Activated CD4-positive, alpha-beta T cell treated with anti-CD3 and anti-CD28 coated beads for 36 hours (primary cell): ENCODE data around the gene CCNA2. TPM values are rescaled to one million over a fixed set of nuclear protein-coding genes. Genes with fewer than 3 reads are reported as not detected.

Source experiments
- ATAC-seq: fragments of 200-7000 bp; cut with Tn5 transposase; one replicate; pipeline ENCODE4 v1.10.0; 2021; ENCODE audit warnings: mild to moderate bottlenecking, moderate library complexity
- CTCF ChIA-PET: fragments of 350-600 bp; sonication (Branson Sonifier 250); formaldehyde crosslinking; loops from one replicate; lab custom pipeline; 2021; ENCODE audit warnings: antibody characterized with exemption; lab: Charles Lee
- POLR2A ChIA-PET: fragments of 350-600 bp; sonication (Branson Sonifier 250); formaldehyde crosslinking; loops from one replicate; lab custom pipeline; 2021; ENCODE audit warnings: antibody characterized with exemption, inconsistent platforms; lab: Charles Lee
- DNase-seq: peaks from one replicate; pipeline ENCODE4 v3.0.0-alpha.2; 2020
- H3K27ac Mint-ChIP-seq: one replicate; pipeline ENCODE4 v1.8.0; 2021; ENCODE audit warnings: mixed read lengths
- H3K27me3 Mint-ChIP-seq: one replicate; pipeline ENCODE4 v1.8.0; 2021; ENCODE audit warnings: mixed read lengths
- H3K36me3 Mint-ChIP-seq: one replicate; pipeline ENCODE4 v1.8.0; 2021; ENCODE audit warnings: low read depth, mixed read lengths
- H3K4me1 Mint-ChIP-seq: one replicate; pipeline ENCODE4 v1.8.0; 2021; ENCODE audit warnings: mixed read lengths
- H3K4me3 Mint-ChIP-seq: one replicate; pipeline ENCODE4 v1.8.0; 2021; ENCODE audit warnings: mild to moderate bottlenecking, moderate library complexity, mixed read lengths
- H3K9me3 Mint-ChIP-seq: one replicate; pipeline ENCODE4 v1.8.0; 2021; ENCODE audit warnings: low read depth, mixed read lengths
- intact Hi-C, 2 experiments: fragments of 100-400 bp; cut with DNase I in 1 of 2; cut with micrococcal nuclease in 1 of 2; formaldehyde crosslinking; loops; one replicate each; pipeline versions ENCODE4 v1.14.2 to v1.15.1; 2022 to 2024; cut with DNase I, micrococcal nuclease
- total RNA-seq, 2 experiments: library from RNA; stranded (reverse); gene quantifications; one replicate each; pipeline ENCODE4 v1.2.3, GENCODE V29; 2021

Gene CCNA2
- total RNA-seq, 2 experiments from 2014 or later, result 113 to 118 TPM

DNA sequence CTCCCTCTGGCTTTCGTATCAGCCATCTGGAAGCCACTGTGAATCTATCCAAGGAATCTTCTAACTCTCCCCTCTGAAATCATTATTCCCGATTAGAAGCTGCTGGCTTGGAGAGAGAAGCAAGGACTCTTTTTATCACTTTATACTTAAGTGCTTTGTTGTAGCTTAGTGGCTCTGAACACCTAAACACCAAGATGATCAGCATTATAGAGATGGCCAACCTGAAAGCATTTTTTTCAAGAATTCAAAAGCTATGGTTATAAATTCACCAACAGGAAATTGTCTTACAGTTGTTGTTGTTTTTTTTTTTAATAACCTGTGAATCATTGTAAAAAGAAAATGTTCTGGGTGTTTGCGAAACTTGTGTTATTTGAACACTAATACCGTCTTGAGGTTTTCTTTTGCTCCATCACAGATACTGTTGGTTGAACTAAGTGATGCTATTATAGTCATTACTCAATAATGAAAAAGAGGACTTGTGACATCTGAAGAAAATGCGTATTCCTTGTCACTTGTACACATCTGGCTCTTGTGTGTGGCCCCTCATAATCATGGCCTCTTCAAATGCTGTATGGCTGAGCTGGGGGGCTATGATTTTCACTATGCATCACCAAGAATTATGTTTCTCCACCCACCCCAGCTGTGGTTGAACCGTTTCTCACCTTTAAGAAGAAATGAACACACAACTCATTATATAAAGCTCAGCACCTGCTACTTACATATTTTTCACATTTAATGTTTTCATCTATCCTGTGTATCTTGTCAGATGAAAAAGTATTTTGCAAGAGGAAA, 46.9 kb downstream of the CCNA2 start:
- Mint-ChIP-seq H3K36me3 (no peaks in the 10 kb centered on the region), H3K4me1 (no peaks in the 10 kb centered on the region), H3K27me3 (peaks cover 14% of the 10 kb centered on the region), H3K9me3 (no peaks in the 10 kb centered on the region), H3K4me3 (no peak overlapping the region), H3K27ac (no peak overlapping the region)
- DNase-seq, result no peak
- intact Hi-C loops, result no loop called here
- ChIA-PET CTCF (interaction anchor here (0.6 to 1.8 kb wide), 4 partner anchors 13 to 1432 kb away, joined by 3 to 5 read pairs (median 3); no protein-coding TSS in a partner anchor), POLR2A (no interaction called here)
- no peak for ATAC-seq

DNA sequence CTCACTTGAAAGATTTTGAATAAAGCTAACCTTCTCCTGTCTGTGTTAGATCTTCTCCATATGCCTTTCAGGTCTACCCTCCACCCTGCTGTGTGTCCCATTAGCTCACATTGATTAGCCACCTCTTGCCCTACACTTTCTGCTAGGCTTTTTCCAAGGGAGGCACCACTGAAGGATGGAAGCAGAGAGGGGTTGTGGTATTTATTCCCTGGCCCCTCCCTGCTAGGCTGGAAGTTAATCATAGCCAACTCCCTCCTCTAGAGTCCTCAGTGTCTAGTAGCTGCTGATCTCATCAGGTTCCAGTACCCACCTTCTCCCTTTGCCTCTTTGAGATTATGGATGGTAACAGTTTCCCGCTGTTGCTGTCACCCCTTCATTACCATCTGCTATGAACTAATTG, 49.8 kb downstream of the CCNA2 start:
- peaks cover 7% of the 10 kb centered on the region for H3K27me3 Mint-ChIP-seq
- DNase-seq, result no peak
- no peak overlapping the region for H3K4me3 Mint-ChIP-seq
- H3K4me1 Mint-ChIP-seq, result no peaks in the 10 kb centered on the region
- H3K36me3 Mint-ChIP-seq, result no peaks in the 10 kb centered on the region
- ChIA-PET CTCF (interaction anchor here (0.6 kb wide), 1 partner anchor 95 kb away, joined by 3 read pairs; no protein-coding TSS in a partner anchor), POLR2A (no interaction called here)
- ATAC-seq, result no peak
- H3K9me3 Mint-ChIP-seq, result no peaks in the 10 kb centered on the region
- intact Hi-C loops, result no loop called here
- H3K27ac Mint-ChIP-seq, result no peak overlapping the region

DNA sequence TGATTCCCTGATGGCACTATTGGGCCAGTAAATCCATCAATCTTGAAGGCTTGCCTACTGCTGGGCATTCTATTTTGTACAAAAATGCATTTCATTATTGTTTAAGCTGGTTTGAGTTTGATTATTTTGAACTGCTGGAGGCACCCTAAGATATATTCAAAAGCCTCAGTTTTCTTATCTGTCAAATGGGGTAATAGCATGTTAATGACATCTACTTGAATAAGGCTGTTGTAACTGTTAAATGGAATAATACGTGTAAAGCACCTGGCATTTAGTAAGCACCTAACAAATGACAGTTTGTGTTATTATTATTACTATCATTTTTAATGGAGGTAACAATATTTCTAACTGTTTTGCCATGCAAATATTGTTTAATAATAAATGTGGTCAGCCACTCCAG, 51.8 kb downstream of the CCNA2 start:
- Mint-ChIP-seq H3K4me3 (no peak overlapping the region), H3K27me3 (peaks cover 15% of the 10 kb centered on the region), H3K36me3 (no peaks in the 10 kb centered on the region), H3K27ac (no peak overlapping the region), H3K4me1 (no peaks in the 10 kb centered on the region), H3K9me3 (no peaks in the 10 kb centered on the region)
- POLR2A ChIA-PET, result no interaction called here
- no peak for ATAC-seq
- CTCF ChIA-PET, result no interaction called here
- DNase-seq, result no peak
- intact Hi-C loops, result no loop called here

DNA sequence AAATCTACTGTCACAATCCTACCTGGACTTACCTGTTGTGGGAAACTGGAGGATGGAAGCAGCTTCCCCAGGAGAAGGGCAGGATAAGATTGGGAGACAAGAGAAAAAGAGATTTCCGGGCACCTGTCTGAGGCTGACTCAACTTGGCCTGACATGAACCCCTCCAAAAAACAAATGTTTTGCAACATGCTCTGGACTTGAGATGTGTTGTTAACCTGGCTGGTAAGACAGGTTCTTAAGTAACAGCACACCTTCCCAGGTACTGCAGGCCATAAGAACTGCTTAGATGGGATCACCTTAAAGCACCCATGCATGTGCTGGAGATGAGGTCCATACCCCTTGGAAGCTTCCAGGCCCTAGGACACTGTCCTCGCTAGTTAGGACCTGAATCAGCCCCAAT, 54.3 kb downstream of the CCNA2 start:
- ATAC-seq (no peak), DNase-seq (no peak)
- H3K36me3 Mint-ChIP-seq, result no peaks in the 10 kb centered on the region
- no peaks in the 10 kb centered on the region for H3K9me3 Mint-ChIP-seq
- H3K4me1 Mint-ChIP-seq, result peaks cover 6% of the 10 kb centered on the region
- ChIA-PET POLR2A (no interaction called here), CTCF (no interaction called here)
- H3K27me3 Mint-ChIP-seq, result peaks cover 33% of the 10 kb centered on the region
- intact Hi-C loops, result no loop called here
- H3K4me3 Mint-ChIP-seq, result no peak overlapping the region
- no peak overlapping the region for H3K27ac Mint-ChIP-seq

DNA sequence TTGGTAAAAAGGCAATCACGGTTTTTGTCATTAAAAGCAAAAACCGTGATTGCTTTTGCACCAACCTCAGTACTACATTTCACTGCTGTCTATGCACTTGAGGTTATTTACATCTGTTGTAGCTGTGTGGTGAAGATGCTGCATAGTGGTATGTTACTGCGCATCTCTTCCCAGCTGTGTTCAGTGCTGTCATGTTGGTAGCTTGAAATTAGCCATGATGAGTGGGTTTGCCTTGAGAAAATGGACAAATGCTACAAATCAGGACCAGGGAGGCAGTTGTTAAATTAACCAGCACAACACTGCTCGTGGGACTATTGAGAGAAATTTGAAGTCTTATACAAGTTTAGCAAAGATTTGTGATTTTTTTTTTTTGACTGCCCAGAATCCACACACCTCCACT, 56.5 kb downstream of the CCNA2 start:
- POLR2A ChIA-PET, result no interaction called here
- Mint-ChIP-seq H3K4me1 (peaks cover 13% of the 10 kb centered on the region), H3K27me3 (peaks cover 51% of the 10 kb centered on the region), H3K9me3 (no peaks in the 10 kb centered on the region), H3K4me3 (no peak overlapping the region), H3K27ac (no peak overlapping the region), H3K36me3 (no peaks in the 10 kb centered on the region)
- DNase-seq, result no peak
- no peak for ATAC-seq
- intact Hi-C loops, result no loop called here
- CTCF ChIA-PET, result no interaction called here

Other genes with a start within 250 kb of the CCNA2 start
- gene ANXA5, start 126.9 kb downstream of the CCNA2 start, total RNA-seq, result 100 to 1,000 TPM; 105 to 117 TPM
- not detected for gene SMIM43, start 58.7 kb downstream of the CCNA2 start, total RNA-seq
- 10 to 100 TPM; 85.4 to 94.5 TPM for gene EXOSC9, start 22.6 kb downstream of the CCNA2 start, total RNA-seq
- 10 to 100 TPM; 15.0 to 16.3 TPM for gene BBS7, start 46.6 kb upstream of the CCNA2 start, total RNA-seq
- 1 to 10 TPM in 1 of 2 experiments, under 1 TPM in 1; 0.95 to 1.1 TPM for gene TRPC3, start 128.2 kb upstream of the CCNA2 start, total RNA-seq